ENCODE measurements around the gene PRPS1.
"Not testable (repeated sequence)": the region's sequence is repeated elsewhere in the genome, so short reads cannot be mapped to it uniquely, and the experiment has no call there.

The PRPS1 gene

GRCh38 chrX:107675365-107675654 is 47.0 kb downstream of the PRPS1 start:
- no peak for DNase-seq (ENCODE audit: low read depth)

GRCh38 chrX:107675823-107676555 is 47.7 kb downstream of the PRPS1 start:
- DNase-seq (ENCODE audit: low read depth), result no peak

DNA sequence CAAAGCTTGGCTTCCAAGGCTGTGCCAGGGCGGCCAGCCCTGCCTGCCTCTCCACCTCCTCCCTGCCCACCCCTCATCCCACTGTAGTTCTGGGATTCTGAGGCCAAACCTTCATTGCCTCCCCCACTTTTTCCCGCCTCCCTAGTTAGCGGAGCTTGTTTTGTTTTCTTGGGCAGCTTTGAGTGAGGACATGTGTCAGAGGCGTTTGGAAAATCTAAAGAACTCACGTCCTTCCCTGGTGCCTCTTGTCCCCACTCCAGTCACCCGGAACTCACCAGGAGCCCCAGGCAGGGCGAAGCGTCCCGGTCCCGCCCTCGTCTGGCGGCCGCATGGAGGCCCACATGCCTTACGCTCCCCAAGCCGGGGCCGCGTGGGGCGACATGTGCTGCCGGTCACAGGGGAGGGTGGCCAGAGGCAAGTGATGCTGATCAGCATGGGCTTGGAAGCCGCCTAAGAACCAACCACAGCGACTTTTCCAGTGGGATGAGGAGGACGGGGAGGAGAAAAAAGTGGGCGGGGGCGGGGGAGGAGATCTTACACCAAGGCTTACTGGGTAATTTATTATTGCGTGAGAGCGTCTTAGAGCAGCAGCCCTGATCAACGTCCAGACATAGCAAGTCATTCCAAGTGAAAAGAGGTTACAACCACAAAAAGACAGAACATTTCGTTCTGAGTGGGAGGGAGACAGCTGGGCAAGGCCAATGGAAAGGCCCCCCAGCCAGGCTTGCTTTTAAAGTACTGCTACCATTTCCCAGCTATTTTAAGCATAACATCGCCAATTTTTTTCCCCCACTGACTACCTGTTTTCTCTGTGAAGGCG is 48.5 kb downstream of the PRPS1 start:
- no peak for DNase-seq (ENCODE audit: low read depth)

GRCh38 chrX:107677501-107677901 is 49.2 kb downstream of the PRPS1 start:
- no peak for DNase-seq (ENCODE audit: low read depth)

DNA sequence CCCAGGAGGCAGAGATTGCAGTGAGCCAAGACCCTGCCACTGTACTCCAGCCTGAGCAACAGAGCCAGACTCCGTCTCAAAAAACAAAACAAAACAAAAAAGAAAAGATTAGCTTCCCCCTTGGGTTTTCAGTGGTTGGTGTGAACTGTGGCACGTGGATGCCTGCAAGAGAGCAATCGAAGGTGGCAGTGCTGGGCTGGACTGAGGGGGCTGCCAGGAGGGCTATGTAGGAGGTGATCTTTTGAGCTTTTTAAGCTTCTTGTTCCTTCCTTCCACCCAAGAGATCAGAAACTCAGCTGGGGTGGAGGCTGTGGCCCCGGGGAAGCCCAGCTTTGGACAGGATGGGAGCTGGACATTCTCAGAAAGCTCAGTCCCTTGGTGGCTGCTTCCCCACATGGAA is 49.6 kb downstream of the PRPS1 start:
- no peak for DNase-seq (ENCODE audit: low read depth)

DNA sequence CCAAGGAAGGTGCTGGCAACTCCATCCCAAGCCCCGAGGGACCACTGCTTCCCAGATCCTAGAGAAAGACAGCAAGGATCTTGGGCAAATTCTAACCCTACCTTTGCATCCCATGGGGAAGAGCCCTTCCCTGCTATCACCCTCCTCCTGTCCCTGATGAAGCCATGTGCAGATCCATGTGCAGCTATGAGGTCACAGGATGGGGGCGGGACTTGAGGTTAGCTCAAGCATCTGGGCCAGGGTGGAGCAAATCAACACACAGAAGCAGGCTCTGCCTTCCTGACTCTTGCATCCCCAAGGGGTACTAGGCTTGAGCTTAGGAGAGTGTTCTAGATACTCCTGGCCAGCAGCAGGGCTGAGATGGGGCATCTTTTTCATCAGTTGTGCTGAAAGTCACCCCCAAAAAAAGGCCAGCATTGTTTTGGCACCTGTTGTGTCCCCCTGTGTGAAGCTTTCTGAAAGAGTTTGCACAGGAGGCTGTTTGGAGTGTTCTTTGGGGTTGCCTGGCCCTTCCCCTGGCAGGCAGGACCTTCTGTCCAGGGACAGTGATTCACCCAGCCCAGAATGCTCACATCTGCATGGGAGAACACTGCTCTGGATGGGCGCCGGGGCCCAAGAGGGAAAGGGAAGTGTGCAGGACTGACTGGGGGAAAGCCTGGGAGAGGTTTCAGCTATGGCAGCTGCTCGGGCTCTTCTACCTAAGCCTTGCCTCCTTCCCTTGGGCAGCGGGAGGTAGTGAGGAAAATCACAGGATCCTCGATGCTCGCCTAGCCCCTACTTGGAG is 50.8 kb downstream of the PRPS1 start:
- DNase-seq (ENCODE audit: low read depth), result no peak

- DNase-seq (ENCODE audit: low read depth), result no peak
These were observed 53.9 kb downstream of the PRPS1 start for GRCh38 chrX:107682256-107682655.

- DNase-seq (ENCODE audit: low read depth), result no peak
These were observed 55.0 kb downstream of the PRPS1 start for GRCh38 chrX:107683124-107683895.

DNA sequence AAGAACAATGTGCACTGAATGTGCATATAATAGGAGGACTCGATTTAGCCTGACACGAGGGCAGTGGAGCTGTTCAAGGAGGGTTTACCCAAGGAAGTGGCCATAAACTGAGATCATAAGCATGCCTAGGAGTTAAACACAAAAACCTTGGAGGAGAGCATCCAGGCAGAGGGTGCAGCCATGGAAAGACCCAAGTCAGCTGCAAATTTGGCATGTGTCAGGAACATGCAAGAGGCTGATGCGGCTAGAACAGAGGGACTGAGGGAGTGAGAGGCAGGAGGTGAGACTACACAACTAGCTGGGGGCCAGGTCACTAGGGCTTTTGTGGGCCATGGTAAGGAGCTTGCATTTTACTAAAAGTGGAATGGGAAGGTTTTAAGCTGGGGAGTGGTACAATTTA is 55.6 kb downstream of the PRPS1 start:
- DNase-seq (ENCODE audit: low read depth), result no peak

GRCh38 chrX:107684956-107685385 is 56.7 kb downstream of the PRPS1 start:
- no peak for DNase-seq (ENCODE audit: low read depth)

DNA sequence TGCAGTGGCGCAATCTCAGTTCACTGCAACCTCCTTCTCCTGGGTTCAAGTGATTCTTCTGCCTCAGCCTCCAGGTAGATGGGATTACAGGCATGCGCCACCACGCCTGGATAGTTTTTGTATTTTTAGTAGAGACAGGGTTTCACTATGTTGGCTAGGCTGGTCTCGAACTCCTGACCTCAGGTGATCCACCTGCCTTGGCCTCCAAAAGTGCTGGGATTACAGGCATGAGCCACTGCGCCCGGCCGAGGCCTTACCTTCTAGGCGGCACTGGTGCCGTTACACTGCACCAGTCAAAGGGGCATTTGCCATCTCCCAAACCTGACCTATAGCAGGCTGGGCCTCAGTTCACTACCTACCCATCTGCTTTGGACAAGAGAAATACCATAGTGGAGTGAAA is 57.3 kb downstream of the PRPS1 start:
- not testable (repeated sequence) for DNase-seq (ENCODE audit: low read depth)

- DNase-seq (ENCODE audit: low read depth), result no peak
These were observed 57.7 kb downstream of the PRPS1 start for GRCh38 chrX:107686026-107686425.

DNA sequence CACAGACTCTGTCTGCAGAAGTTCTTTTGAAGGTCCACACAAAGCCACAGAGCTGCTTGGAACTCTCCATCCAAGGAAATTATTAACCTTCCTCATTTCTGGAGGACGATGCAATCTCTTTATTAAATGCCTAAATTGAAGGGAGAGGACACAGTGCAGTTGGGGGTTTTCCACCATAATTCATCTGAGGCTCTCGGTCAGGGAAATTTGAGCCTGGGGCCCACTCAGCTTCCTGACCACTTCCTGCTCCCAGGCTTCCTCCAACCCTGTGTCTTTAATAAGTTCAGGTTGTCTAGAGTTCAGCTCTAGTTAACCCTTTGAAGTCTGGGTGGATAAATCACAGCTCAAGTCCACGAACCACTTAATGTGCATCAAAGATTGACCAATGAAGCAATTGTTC is 58.5 kb downstream of the PRPS1 start:
- no peak for DNase-seq (ENCODE audit: low read depth)

DNA sequence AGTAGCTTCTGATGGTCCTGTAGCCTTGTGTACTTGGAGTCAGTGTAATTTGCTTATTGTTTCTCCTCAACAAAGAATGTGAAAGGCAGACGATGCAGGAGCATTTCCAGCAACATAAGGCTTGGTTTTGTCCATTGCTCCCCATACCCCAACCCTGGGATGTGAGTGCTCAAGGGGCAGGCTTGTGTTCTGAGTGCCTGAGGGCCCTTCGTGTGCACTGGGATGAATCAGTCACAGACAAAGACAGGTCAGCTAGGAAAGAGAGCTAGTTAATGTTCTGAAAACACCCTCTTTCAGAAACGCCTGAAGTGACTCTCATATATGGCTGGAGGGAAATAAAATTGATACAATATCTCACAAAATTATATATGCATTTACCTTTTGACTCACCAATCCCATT is 59.1 kb downstream of the PRPS1 start:
- no peak for DNase-seq (ENCODE audit: low read depth)

DNA sequence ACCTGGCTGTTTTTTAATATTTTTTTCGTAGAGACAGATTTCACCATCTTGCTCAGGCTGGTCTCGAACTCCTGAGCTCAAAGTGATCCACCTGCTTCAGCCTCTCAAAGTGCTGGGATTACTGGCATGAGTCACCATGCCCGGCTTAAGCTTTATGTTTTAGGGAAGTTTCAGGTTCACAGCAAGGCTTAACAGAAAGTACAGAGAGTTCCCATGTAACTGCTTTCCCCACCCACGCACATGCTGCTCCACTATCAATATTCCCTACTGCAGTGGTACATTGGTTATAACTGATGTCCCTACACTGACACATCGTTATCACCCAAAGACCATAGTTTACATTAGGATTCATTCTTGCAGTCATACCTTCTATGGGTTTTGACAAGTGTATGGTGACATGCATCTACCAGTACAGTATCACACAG is 62.7 kb downstream of the PRPS1 start:
- no peak for DNase-seq (ENCODE audit: low read depth)

- DNase-seq (ENCODE audit: low read depth), result no peak
These were observed 71.3 kb downstream of the PRPS1 start for GRCh38 chrX:107699616-107700015.

GRCh38 chrX:107700317-107700774 is 72.0 kb downstream of the PRPS1 start:
- no peak for DNase-seq (ENCODE audit: low read depth)
